Uterus (tissue), 4 donors: ENCODE results near the gene RAB7A. TPM values are rescaled to one million over a fixed set of nuclear protein-coding genes. Genes with fewer than 3 reads are reported as not detected.
A peak's percentile ranks its signal among the peaks of the same experiment; 100 is the strongest.

Experiments
- DNase-seq, 2 donors: peaks; one replicate each; pipeline ENCODE4 v3.0.0-alpha.2; 2019 to 2020
- H3K27ac ChIP-seq, 2 donors: fragments of 200-600 bp; sonication (generic); 1 replicate in 1 of 2; 2 replicates in 1 of 2; pipeline ENCODE4 v1.5.1; 2016 to 2018
- H3K27me3 ChIP-seq, 2 donors: fragments of 200-600 bp; sonication (generic); one replicate each; pipeline ENCODE4 v1.5.1; 2018 to 2019; ENCODE audit warnings: control low read depth in 1 of 2
- H3K36me3 ChIP-seq, 2 donors: fragments of 200-600 bp; sonication (generic); one replicate each; pipeline ENCODE4 v1.5.1; 2019; ENCODE audit warnings: control low read depth in 1 of 2
- H3K4me1 ChIP-seq, 2 donors: fragments of 200-600 bp; sonication (generic); one replicate each; pipeline ENCODE4 v1.5.1; 2018 to 2019; ENCODE audit warnings: control low read depth in 1 of 2
- H3K4me3 ChIP-seq, 2 donors: fragments of 200-600 bp; sonication (generic); 1 replicate in 1 of 2; 2 replicates in 1 of 2; pipeline ENCODE4 v1.5.1; 2018 to 2019; ENCODE audit warnings: mild to moderate bottlenecking in 1 of 2
- H3K9me3 ChIP-seq, 2 donors: fragments of 200-600 bp; sonication (generic); one replicate each; pipeline ENCODE4 v1.5.1; 2019; ENCODE audit warnings: control low read depth in 1 of 2
- CTCF ChIP-seq, 4 experiments: fragments of 200-600 bp in 2 of 4; fragments of 450-650 bp in 2 of 4; sonication (generic) in 2 of 4; IDR thresholded peaks; one replicate each; pipeline ENCODE4 v1.5.1; 2016 to 2019; ENCODE audit warnings: antibody characterized with exemption in 4 of 4, mild to moderate bottlenecking in 2 of 4, moderate library complexity in 1 of 4
- POLR2A ChIP-seq, 2 donors: fragments of 450-650 bp; IDR thresholded peaks; one replicate each; pipeline ENCODE4 v1.6.1; 2016; ENCODE audit warnings: antibody characterized with exemption in 2 of 2, mild to moderate bottlenecking in 1 of 2, moderate library complexity in 1 of 2
- intact Hi-C: fragments of 100-400 bp; cut with DNase I; formaldehyde crosslinking; loops from one replicate; pipeline ENCODE4 v1.15.1; 2023; ENCODE audit warnings: low total_unique reads
- total RNA-seq, 4 donors: library from RNA; depleted of rRNA in 3 of 4; stranded (reverse); fragments of >200 nt in 3 of 4; gene quantifications; one replicate each; pipeline versions ENCODE4 v1.1.0 to v1.2.4, GENCODE V29; 2014 to 2023
- donor health status: DM: yes; HTN: yes; CAD: no.

The RAB7A gene
- total RNA-seq, 4 donors from 2014 or later, result 32.8 to 224 (median 70.6) TPM

GRCh38 chr3:128803307-128803706 lies 77.3 kb downstream of the RAB7A start:
- no peak overlapping the region for H3K4me3 ChIP-seq
- peak overlapping the region; percentile 25 to 73 for H3K27ac ChIP-seq
- no peak for DNase-seq
- H3K9me3 ChIP-seq, result no peaks in the 10 kb centered on the region
- no peaks in the 10 kb centered on the region for H3K27me3 ChIP-seq
- H3K36me3 ChIP-seq, result no peaks in the 10 kb centered on the region
- TF ChIP-seq CTCF (IDR thresholded peaks at IDR 0.05) (no peak), POLR2A (IDR thresholded peaks at IDR 0.05) (no peak)
- peaks cover 0 to 5% of the 10 kb centered on the region in 2 donors for H3K4me1 ChIP-seq
- intact Hi-C loops, result no loop called here

GRCh38 chr3:128804017-128804810 lies 78.2 kb downstream of the RAB7A start:
- Histone ChIP-seq H3K27ac (peak overlapping the region; percentile 25 to 73), H3K36me3 (no peaks in the 10 kb centered on the region), H3K27me3 (no peaks in the 10 kb centered on the region), H3K4me1 (peaks cover 0 to 5% of the 10 kb centered on the region in 2 donors), H3K9me3 (no peaks in the 10 kb centered on the region), H3K4me3 (no peak overlapping the region)
- TF ChIP-seq POLR2A (IDR thresholded peaks at IDR 0.05) (no peak), CTCF (IDR thresholded peaks at IDR 0.05) (peak in 1 of 4 experiments; percentile 5)
- DNase-seq, result no peak
- intact Hi-C loops, result no loop called here

GRCh38 chr3:128804811-128805155 lies 78.8 kb downstream of the RAB7A start:
- TF ChIP-seq CTCF (IDR thresholded peaks at IDR 0.05) (no peak), POLR2A (IDR thresholded peaks at IDR 0.05) (no peak)
- H3K27me3 ChIP-seq, result no peaks in the 10 kb centered on the region
- H3K4me3 ChIP-seq, result no peak overlapping the region
- peak overlapping the region in 1 of 2 donors; percentile 73 for H3K27ac ChIP-seq
- intact Hi-C loops, result no loop called here
- peaks cover 0 to 5% of the 10 kb centered on the region in 2 donors for H3K4me1 ChIP-seq
- no peak for DNase-seq
- H3K36me3 ChIP-seq, result no peaks in the 10 kb centered on the region
- H3K9me3 ChIP-seq, result no peaks in the 10 kb centered on the region

GRCh38 chr3:128805772-128806171 lies 79.8 kb downstream of the RAB7A start:
- H3K27me3 ChIP-seq, result no peaks in the 10 kb centered on the region
- intact Hi-C loops, result no loop called here
- H3K4me1 ChIP-seq, result peaks cover 0 to 5% of the 10 kb centered on the region in 2 donors
- H3K27ac ChIP-seq, result no peak overlapping the region
- H3K9me3 ChIP-seq, result no peaks in the 10 kb centered on the region
- TF ChIP-seq POLR2A (IDR thresholded peaks at IDR 0.05), result no peak
- no peak for TF ChIP-seq CTCF (IDR thresholded peaks at IDR 0.05)
- no peak overlapping the region for H3K4me3 ChIP-seq
- no peaks in the 10 kb centered on the region for H3K36me3 ChIP-seq
- no peak for DNase-seq

- no peak overlapping the region for H3K4me3 ChIP-seq
- H3K4me1 ChIP-seq, result peaks cover 0 to 5% of the 10 kb centered on the region in 2 donors
- intact Hi-C loops, result no loop called here
- no peak for DNase-seq
- TF ChIP-seq CTCF (IDR thresholded peaks at IDR 0.05), result no peak
- no peak for TF ChIP-seq POLR2A (IDR thresholded peaks at IDR 0.05)
- H3K27ac ChIP-seq, result no peak overlapping the region
- H3K36me3 ChIP-seq, result no peaks in the 10 kb centered on the region
- H3K27me3 ChIP-seq, result no peaks in the 10 kb centered on the region
- H3K9me3 ChIP-seq, result no peaks in the 10 kb centered on the region
Observed at GRCh38 chr3:128806588-128806987, 80.6 kb downstream of the RAB7A start.
